ENCODE results near the gene KLHL20.

GRCh38 chr1:173823781-173824314 lies 109.1 kb downstream of the KLHL20 start:
- TF ChIP-seq POLR2AphosphoS5 (IDR thresholded peaks at IDR 0.05) (no peak), CTCF (IDR thresholded peaks at IDR 0.05) (no peak), POLR2A (IDR thresholded peaks at IDR 0.05) (no peak)
